ENCODE data around the gene PADI6. TPM values are rescaled to one million over a fixed set of nuclear protein-coding genes. Genes with fewer than 3 reads are reported as not detected.

PADI6 gene
- total and polyA plus RNA-seq, 9 of the 15 experiments (the other 6 are each of a cell fraction or from before 2014, with no cell fraction given), result not detected

DNA sequence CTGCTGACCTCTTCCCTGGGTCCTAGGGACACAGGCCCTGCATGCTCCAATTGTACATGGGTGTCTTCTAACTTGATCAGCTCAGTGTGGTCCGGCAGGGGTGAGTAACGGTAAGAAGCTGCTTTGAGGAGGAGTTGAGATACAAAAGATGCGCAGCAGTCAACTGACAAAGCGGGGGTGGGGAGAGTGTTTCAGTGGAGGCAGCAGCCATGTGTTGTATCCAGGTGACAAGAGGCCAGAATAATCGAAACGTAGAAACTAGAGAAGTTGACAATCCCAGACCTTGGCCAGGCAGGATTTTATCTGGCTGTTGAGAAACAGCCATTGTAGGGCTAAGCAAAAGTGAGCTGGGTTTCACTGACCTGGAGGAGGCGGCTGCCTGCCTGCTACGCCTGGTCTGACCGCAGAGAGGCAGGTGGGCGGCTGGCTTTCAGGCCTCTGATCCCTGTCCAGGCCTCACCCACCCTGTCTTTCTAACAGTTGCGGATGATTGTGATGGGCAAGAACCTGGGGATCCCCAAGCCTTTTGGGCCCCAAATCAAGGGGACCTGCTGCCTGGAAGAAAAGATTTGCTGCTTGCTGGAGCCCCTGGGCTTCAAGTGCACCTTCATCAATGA, 28.8 kb downstream of the PADI6 start:
- Histone ChIP-seq H3K4me1 (replicated peaks in 1 of 2; ENCODE audit: control insufficient read depth in 2 of 2, insufficient read depth in 2 of 2, low read length in 2 of 2) (peaks cover 24 to 53% of the 10 kb centered on the region in 2 experiments; a peak in 4 of 5 replicates), H3K9me3 (replicated peaks; ENCODE audit: control insufficient read depth, insufficient read depth, low read depth, low read length) (no peaks in the 10 kb centered on the region), H3K27me3 (ENCODE audit: control insufficient read depth in 2 of 2, insufficient read depth in 2 of 2, low read length in 2 of 2) (no peaks in the 10 kb centered on the region), H3K4me3 (no peak overlapping the region), H3K36me3 (ENCODE audit: control insufficient read depth, insufficient read depth, low read length) (peaks cover 2% of the 10 kb centered on the region; the same call in 2 of the 3 replicates), H4K20me1 (replicated peaks; ENCODE audit: control insufficient read depth, insufficient read depth, low read length) (peaks cover 2% of the 10 kb centered on the region; the same call in 1 of the 2 replicates), H3K9ac (ENCODE audit: insufficient read depth in 1 of 2, low read depth in 2 of 2, low read length in 2 of 2) (no peak overlapping the region; a peak in 1 of 4 replicates), H3K27ac (ENCODE audit: extremely low read depth, low read depth, low read length) (no peak overlapping the region), H3K9me1 (ENCODE audit: control insufficient read depth, insufficient read depth, low read length) (peaks cover 2% of the 10 kb centered on the region), H2AFZ (ENCODE audit: low read depth, low read length) (peak overlapping the region; percentile 58), H3K4me2 (ENCODE audit: insufficient read depth, low read length) (peak overlapping the region; percentile 11; the same call in 1 of the 2 replicates), H3K79me2 (ENCODE audit: control insufficient read depth, insufficient read depth, low read length) (no peaks in the 10 kb centered on the region)
- DNase-seq (ENCODE audit: extremely low read depth in 1 of 4, low spot score in 3 of 4), result peak; percentile 68 to 81 (median 77)
- ChIA-PET CTCF (ENCODE audit: low intra/inter-chr PET ratio) (no interaction called here), POLR2A (interaction anchor here (0.6 to 0.8 kb wide), 2 partner anchors 12 to 116 kb away, joined by 3 to 4 read pairs; no protein-coding TSS in a partner anchor)
- peak; percentile 72 for FAIRE-seq
- 14% methylated on average over 11 of the region's 11 CpGs for WGBS (ENCODE audit: insufficient coverage, low coverage, missing lambda C conversion rate)
- peak; percentile 83 for ATAC-seq
- BruUV-seq (replicated peaks), result no TSS peak
- in situ Hi-C loops (cut with MboI), result loop anchor here (10.0 kb wide), 1 partner anchor 276 kb away; no protein-coding TSS in a partner anchor
- intact Hi-C loops (cut with micrococcal nuclease), result loop anchor here (5.0 to 10.0 kb wide), 2 partner anchors 64 to 276 kb away; no protein-coding TSS in a partner anchor
- TF ChIP-seq RBM15 (IDR thresholded peaks at IDR 0.05; ENCODE audit: insufficient read depth, low read length) (no peak), KLF16 (IDR thresholded peaks at IDR 0.05) (peak; percentile 35; the same call in 1 of the 2 replicates), FOXJ2 (tag; IDR thresholded peaks at IDR 0.05) (no peak), BRD9 (IDR thresholded peaks at IDR 0.05; ENCODE audit: low read depth, partially characterized antibody) (peak; percentile 24), CBFA2T3 (IDR thresholded peaks at IDR 0.05) (peak; percentile 23; the same call in 1 of the 2 replicates), SREBF2 (CRISPR knock-in tag; IDR thresholded peaks at IDR 0.05) (no peak), ARID1B (IDR thresholded peaks at IDR 0.05) (peak; percentile 39), KDM1A (IDR thresholded peaks at IDR 0.05) (0 out of 4 replicates have a peak, but pooled peaks of 1 of the 2 experiments have one; percentile 31), HDGF (IDR thresholded peaks at IDR 0.05) (no peak), TRIM24 (IDR thresholded peaks at IDR 0.05) (peak; percentile 14 to 34; a peak in 1 of 4 replicates), ZFP36 (IDR thresholded peaks at IDR 0.05; ENCODE audit: low read depth, low read length, partially characterized antibody) (peak; percentile 46), SRSF9 (IDR thresholded peaks at IDR 0.05; ENCODE audit: borderline replicate concordance, low read depth, low read length) (no peak)
- TF ChIP-seq, protein P1, sequence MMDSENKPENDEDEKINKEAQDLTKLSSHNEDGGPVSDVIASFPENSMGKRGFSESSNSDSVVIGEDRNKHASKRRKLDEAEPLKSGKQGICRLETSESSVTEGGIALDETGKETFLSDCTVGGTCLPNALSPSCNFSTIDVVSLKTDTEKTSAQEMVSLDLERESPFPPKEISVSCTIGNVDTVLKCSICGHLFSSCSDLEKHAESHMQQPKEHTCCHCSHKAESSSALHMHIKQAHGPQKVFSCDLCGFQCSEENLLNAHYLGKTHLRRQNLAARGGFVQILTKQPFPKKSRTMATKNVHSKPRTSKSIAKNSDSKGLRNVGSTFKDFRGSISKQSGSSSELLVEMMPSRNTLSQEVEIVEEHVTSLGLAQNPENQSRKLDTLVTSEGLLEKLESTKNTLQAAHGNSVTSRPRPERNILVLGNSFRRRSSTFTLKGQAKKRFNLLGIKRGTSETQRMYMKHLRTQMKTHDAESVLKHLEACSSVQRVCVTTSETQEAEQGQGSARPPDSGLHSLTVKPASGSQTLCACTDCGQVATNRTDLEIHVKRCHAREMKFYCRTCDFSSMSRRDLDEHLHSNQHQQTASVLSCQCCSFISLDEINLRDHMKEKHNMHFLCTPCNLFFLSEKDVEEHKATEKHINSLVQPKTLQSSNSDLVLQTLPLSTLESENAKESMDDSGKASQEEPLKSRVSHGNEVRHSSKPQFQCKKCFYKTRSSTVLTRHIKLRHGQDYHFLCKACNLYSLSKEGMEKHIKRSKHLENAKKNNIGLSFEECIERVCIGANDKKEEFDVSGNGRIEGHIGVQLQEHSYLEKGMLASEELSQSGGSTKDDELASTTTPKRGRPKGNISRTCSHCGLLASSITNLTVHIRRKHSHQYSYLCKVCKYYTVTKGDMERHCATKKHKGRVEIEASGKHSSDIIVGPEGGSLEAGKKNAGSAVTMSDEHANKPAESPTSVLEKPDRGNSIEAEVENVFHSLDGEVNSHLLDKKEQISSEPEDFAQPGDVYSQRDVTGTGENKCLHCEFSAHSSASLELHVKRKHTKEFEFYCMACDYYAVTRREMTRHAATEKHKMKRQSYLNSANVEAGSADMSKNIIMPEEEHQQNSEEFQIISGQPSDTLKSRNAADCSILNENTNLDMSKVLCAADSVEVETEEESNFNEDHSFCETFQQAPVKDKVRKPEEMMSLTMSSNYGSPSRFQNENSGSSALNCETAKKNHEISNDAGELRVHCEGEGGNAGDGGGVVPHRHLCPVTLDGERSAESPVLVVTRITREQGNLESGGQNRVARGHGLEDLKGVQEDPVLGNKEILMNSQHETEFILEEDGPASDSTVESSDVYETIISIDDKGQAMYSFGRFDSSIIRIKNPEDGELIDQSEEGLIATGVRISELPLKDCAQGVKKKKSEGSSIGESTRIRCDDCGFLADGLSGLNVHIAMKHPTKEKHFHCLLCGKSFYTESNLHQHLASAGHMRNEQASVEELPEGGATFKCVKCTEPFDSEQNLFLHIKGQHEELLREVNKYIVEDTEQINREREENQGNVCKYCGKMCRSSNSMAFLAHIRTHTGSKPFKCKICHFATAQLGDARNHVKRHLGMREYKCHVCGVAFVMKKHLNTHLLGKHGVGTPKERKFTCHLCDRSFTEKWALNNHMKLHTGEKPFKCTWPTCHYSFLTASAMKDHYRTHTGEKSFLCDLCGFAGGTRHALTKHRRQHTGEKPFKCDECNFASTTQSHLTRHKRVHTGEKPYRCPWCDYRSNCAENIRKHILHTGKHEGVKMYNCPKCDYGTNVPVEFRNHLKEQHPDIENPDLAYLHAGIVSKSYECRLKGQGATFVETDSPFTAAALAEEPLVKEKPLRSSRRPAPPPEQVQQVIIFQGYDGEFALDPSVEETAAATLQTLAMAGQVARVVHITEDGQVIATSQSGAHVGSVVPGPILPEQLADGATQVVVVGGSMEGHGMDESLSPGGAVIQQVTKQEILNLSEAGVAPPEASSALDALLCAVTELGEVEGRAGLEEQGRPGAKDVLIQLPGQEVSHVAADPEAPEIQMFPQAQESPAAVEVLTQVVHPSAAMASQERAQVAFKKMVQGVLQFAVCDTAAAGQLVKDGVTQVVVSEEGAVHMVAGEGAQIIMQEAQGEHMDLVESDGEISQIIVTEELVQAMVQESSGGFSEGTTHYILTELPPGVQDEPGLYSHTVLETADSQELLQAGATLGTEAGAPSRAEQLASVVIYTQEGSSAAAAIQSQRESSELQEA (IDR thresholded peaks at IDR 0.05; ENCODE audit: low read depth), result no peak
- TF ChIP-seq, protein P2, sequence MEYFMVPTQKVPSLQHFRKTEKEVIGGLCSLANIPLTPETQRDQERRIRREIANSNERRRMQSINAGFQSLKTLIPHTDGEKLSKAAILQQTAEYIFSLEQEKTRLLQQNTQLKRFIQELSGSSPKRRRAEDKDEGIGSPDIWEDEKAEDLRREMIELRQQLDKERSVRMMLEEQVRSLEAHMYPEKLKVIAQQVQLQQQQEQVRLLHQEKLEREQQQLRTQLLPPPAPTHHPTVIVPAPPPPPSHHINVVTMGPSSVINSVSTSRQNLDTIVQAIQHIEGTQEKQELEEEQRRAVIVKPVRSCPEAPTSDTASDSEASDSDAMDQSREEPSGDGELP (CRISPR knock-in tag; IDR thresholded peaks at IDR 0.05; ENCODE audit: borderline replicate concordance), result peak; percentile 5; the same call in 1 of the 2 replicates
